ENCODE data around the gene ANAPC7. TPM values are rescaled to one million over a fixed set of nuclear protein-coding genes. Genes with fewer than 3 reads are reported as not detected.

Gene ANAPC7
- total and polyA plus RNA-seq, 2 of the 13 experiments (the other 11 are each of a cell fraction or from before 2014, with no cell fraction given): 40.0 to 69.1 TPM

GRCh38 chr12:110403146-110403975 is at the start of gene ANAPC7 (continued):
- TF ChIP-seq, protein P1, sequence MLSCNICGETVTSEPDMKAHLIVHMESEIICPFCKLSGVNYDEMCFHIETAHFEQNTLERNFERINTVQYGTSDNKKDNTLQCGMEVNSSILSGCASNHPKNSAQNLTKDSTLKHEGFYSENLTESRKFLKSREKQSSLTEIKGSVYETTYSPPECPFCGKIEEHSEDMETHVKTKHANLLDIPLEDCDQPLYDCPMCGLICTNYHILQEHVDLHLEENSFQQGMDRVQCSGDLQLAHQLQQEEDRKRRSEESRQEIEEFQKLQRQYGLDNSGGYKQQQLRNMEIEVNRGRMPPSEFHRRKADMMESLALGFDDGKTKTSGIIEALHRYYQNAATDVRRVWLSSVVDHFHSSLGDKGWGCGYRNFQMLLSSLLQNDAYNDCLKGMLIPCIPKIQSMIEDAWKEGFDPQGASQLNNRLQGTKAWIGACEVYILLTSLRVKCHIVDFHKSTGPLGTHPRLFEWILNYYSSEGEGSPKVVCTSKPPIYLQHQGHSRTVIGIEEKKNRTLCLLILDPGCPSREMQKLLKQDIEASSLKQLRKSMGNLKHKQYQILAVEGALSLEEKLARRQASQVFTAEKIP (CRISPR knock-in tag; IDR thresholded peaks at IDR 0.05; ENCODE audit: borderline replicate concordance): no peak
- TF ChIP-seq SRSF9 (IDR thresholded peaks at IDR 0.05; ENCODE audit: borderline replicate concordance, insufficient read depth, low read depth, low read length, poor library complexity, severe bottlenecking): no peak
- TF ChIP-seq EED (CRISPR knock-in tag; IDR thresholded peaks at IDR 0.05): peak; percentile 78; the same call in 1 of the 2 replicates
- peak; percentile 65; the same call in 1 of the 2 replicates for TF ChIP-seq ZNF333 (CRISPR knock-in tag; IDR thresholded peaks at IDR 0.05; ENCODE audit: borderline replicate concordance)
- TF ChIP-seq RNF2 (conservative IDR thresholded peaks at IDR 0.05; ENCODE audit: low read depth): peak; percentile 86
- TF ChIP-seq MBNL3 (CRISPR knock-in tag; conservative IDR thresholded peaks at IDR 0.05): no peak
- no peak for TF ChIP-seq ZNF570 (CRISPR knock-in tag; IDR thresholded peaks at IDR 0.05; ENCODE audit: borderline replicate concordance)
- TF ChIP-seq DMAP1 (CRISPR knock-in tag; IDR thresholded peaks at IDR 0.05): peak; percentile 95
- peak; percentile 12; the same call in 1 of the 2 replicates for TF ChIP-seq ZNF609 (CRISPR knock-in tag; IDR thresholded peaks at IDR 0.05; ENCODE audit: borderline replicate concordance)
- TF ChIP-seq IRF2 (CRISPR knock-in tag; IDR thresholded peaks at IDR 0.05): peak; percentile 34; the same call in 1 of the 2 replicates
- TF ChIP-seq ZBTB39 (CRISPR knock-in tag; IDR thresholded peaks at IDR 0.05): no peak
- TF ChIP-seq ZNF335 (CRISPR knock-in tag; IDR thresholded peaks at IDR 0.05): peak; percentile 100
- peak; percentile 61; the same call in 1 of the 2 replicates for TF ChIP-seq ZNF704 (CRISPR knock-in tag; IDR thresholded peaks at IDR 0.05; ENCODE audit: borderline replicate concordance)
- no peak for TF ChIP-seq ZNF260 (CRISPR knock-in tag; IDR thresholded peaks at IDR 0.05; ENCODE audit: borderline replicate concordance, low read depth)
- TF ChIP-seq ZNF83 (CRISPR knock-in tag; IDR thresholded peaks at IDR 0.05; ENCODE audit: borderline replicate concordance): no peak
- TF ChIP-seq ZFP1 (CRISPR knock-in tag; IDR thresholded peaks at IDR 0.05): no peak
- TF ChIP-seq ZMYM2 (CRISPR knock-in tag; IDR thresholded peaks at IDR 0.05): 0 out of 2 replicates have a peak, but pooled peaks have one; percentile 17
- peak; percentile 53; the same call in 1 of the 2 replicates for TF ChIP-seq SMAD3 (CRISPR knock-in tag; IDR thresholded peaks at IDR 0.05)
- TF ChIP-seq ZNF816 (CRISPR knock-in tag; IDR thresholded peaks at IDR 0.05; ENCODE audit: borderline replicate concordance): peak; percentile 48; the same call in 1 of the 2 replicates

Measured in HepG2 (cell line).